ENCODE measurements around the gene HOXC13. TPM values are rescaled to one million over a fixed set of nuclear protein-coding genes. Genes with fewer than 3 reads are reported as not detected.

HOXC13 gene
- total RNA-seq, 2 donors from 2014 or later: not detected

- no peaks in the 10 kb centered on the region for H3K9me3 Mint-ChIP-seq
- ATAC-seq (replicated peaks in 1 of 2): no peak
- no peak for DNase-seq
- H3K4me1 Mint-ChIP-seq (ENCODE audit: low read depth): peaks cover 17% of the 10 kb centered on the region
- H3K4me3 Mint-ChIP-seq: no peak overlapping the region
- H3K27me3 Mint-ChIP-seq (ENCODE audit: low read depth): peaks cover 99% of the 10 kb centered on the region
- no peak overlapping the region for H3K27ac Mint-ChIP-seq
- H3K36me3 Mint-ChIP-seq (ENCODE audit: insufficient read depth in 2 of 2): peaks cover 0 to 7% of the 10 kb centered on the region in 2 donors
These were observed 7.9 kb upstream of the HOXC13 start for GRCh38 chr12:53930591-53931255.

DNA sequence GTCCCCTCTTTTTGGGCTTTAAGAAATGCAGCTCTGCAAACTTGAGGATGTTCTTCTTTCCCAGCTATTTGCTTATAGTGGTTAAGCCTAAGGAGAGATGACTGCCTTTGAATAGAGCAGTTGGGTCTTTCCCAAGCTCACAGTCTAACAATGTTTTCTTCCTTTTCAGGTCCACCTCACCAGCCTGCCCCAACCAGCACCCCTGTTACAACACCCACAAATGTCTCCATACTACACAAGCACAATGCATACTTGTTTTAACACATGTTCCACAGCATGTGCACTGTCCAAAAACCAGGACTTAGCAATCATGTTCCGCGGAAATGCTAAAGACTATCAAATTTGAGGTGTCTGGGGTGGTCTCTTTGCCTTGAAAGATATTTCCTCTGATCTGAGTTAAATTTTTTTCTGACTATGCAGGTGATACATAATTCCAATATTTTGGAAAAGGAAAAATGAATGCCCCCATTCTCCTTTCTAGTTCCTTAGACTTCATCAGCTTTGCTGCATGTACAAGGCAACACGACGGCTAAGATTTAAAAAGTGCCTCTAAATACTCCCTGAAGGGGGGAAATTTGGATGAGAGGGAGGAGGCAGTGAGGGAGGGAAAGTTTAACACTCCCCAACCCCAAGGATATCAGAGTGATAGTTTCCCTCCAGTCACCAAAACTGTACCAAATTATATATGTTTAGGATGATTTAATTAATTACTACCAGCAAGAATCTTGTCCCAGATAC, 6.6 kb upstream of the HOXC13 start:
- Mint-ChIP-seq H3K4me3 (no peak overlapping the region), H3K27me3 (ENCODE audit: low read depth) (peaks cover 99% of the 10 kb centered on the region), H3K4me1 (ENCODE audit: low read depth) (peaks cover 21% of the 10 kb centered on the region), H3K36me3 (ENCODE audit: insufficient read depth in 2 of 2) (peaks cover 0 to 8% of the 10 kb centered on the region in 2 donors), H3K9me3 (no peaks in the 10 kb centered on the region), H3K27ac (no peak overlapping the region)
- DNase-seq (no peak), ATAC-seq (replicated peaks in 1 of 2) (no peak)

- peaks cover 100% of the 10 kb centered on the region for H3K27me3 Mint-ChIP-seq (ENCODE audit: low read depth)
- no peak overlapping the region for H3K4me3 Mint-ChIP-seq
- DNase-seq (no peak), ATAC-seq (replicated peaks in 1 of 2) (no peak)
- no peaks in the 10 kb centered on the region for H3K9me3 Mint-ChIP-seq
- H3K27ac Mint-ChIP-seq: peak overlapping the region; percentile 10
- H3K36me3 Mint-ChIP-seq (ENCODE audit: insufficient read depth in 2 of 2): peaks cover 0 to 6% of the 10 kb centered on the region in 2 donors
- H3K4me1 Mint-ChIP-seq (ENCODE audit: low read depth): peaks cover 26% of the 10 kb centered on the region
These were observed 5.7 kb upstream of the HOXC13 start for GRCh38 chr12:53932915-53933314.

- Mint-ChIP-seq H3K4me1 (ENCODE audit: low read depth) (peaks cover 26% of the 10 kb centered on the region), H3K27me3 (ENCODE audit: low read depth) (peaks cover 92% of the 10 kb centered on the region), H3K4me3 (peak overlapping the region; percentile 53 to 70), H3K36me3 (ENCODE audit: insufficient read depth in 2 of 2) (peaks cover 0 to 1% of the 10 kb centered on the region in 2 donors), H3K9me3 (no peaks in the 10 kb centered on the region), H3K27ac (no peak overlapping the region)
- ATAC-seq (replicated peaks in 1 of 2): no peak
- DNase-seq: no peak
These were observed 3.0 kb upstream of the HOXC13 start for GRCh38 chr12:53935383-53936341.

GRCh38 chr12:53937099-53937498, 1.5 kb upstream of the HOXC13 start:
- no peak overlapping the region for H3K27ac Mint-ChIP-seq
- no peak for DNase-seq
- no peak overlapping the region for H3K4me3 Mint-ChIP-seq
- peaks cover 0 to 1% of the 10 kb centered on the region in 2 donors for H3K36me3 Mint-ChIP-seq (ENCODE audit: insufficient read depth in 2 of 2)
- peaks cover 92% of the 10 kb centered on the region for H3K27me3 Mint-ChIP-seq (ENCODE audit: low read depth)
- peaks cover 26% of the 10 kb centered on the region for H3K4me1 Mint-ChIP-seq (ENCODE audit: low read depth)
- no peak for ATAC-seq (replicated peaks in 1 of 2)
- H3K9me3 Mint-ChIP-seq: no peaks in the 10 kb centered on the region

GRCh38 chr12:53937596-53938325, 870 bp upstream of the HOXC13 start:
- peak overlapping the region; percentile 39 to 67 for H3K4me3 Mint-ChIP-seq
- H3K36me3 Mint-ChIP-seq (ENCODE audit: insufficient read depth in 2 of 2): peaks cover 0 to 1% of the 10 kb centered on the region in 2 donors
- ATAC-seq (replicated peaks in 1 of 2): no peak
- H3K27ac Mint-ChIP-seq: no peak overlapping the region
- H3K4me1 Mint-ChIP-seq (ENCODE audit: low read depth): peaks cover 26% of the 10 kb centered on the region
- no peak for DNase-seq
- H3K27me3 Mint-ChIP-seq (ENCODE audit: low read depth): peaks cover 92% of the 10 kb centered on the region
- H3K9me3 Mint-ChIP-seq: no peaks in the 10 kb centered on the region

DNA sequence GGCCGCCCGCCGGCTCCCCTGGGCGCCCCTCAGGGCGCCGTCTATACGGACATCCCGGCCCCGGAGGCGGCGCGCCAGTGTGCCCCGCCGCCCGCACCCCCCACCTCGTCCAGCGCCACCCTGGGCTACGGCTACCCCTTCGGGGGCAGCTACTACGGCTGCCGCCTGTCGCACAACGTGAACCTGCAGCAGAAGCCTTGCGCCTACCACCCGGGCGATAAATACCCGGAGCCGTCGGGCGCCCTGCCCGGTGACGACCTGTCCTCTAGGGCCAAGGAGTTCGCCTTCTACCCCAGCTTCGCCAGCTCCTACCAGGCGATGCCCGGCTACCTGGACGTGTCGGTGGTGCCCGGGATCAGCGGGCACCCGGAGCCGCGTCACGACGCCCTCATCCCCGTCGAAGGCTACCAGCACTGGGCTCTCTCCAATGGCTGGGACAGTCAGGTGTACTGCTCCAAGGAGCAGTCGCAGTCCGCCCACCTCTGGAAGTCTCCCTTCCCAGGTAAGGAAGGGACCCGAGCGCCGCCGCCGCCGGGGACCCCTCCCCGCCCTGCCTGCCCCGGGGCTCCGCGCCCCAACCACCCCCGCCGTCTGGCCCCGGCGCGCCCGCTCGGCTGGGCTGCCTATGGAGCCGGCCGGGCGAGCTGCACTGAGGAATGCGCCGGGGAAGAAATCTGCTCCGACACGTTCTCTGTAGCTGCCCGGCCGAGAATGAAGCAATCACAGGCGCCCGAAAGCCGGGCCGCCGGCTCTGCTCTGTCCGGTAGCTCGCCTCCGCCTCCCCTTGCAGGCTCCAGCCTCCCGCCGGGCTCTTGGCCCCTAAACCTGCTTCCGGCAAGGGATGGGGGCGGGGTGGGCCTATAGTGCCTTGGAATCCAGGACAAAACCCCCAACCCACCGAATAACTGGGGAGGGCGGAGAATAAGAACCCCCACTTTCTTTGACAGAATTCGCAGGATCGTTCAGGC, 794 bp downstream of the HOXC13 start:
- H3K36me3 Mint-ChIP-seq (ENCODE audit: insufficient read depth in 2 of 2): peaks cover 0 to 1% of the 10 kb centered on the region in 2 donors
- H3K27ac Mint-ChIP-seq: no peak overlapping the region
- H3K4me1 Mint-ChIP-seq (ENCODE audit: low read depth): peaks cover 26% of the 10 kb centered on the region
- peaks cover 92% of the 10 kb centered on the region for H3K27me3 Mint-ChIP-seq (ENCODE audit: low read depth)
- ATAC-seq (replicated peaks in 1 of 2) (peak in 1 of 2 donors; percentile 5), DNase-seq (no peak)
- peak overlapping the region in 1 of 2 donors; percentile 46 for H3K4me3 Mint-ChIP-seq
- H3K9me3 Mint-ChIP-seq: no peaks in the 10 kb centered on the region

GRCh38 chr12:53940443-53941014, 1.9 kb downstream of the HOXC13 start:
- no peaks in the 10 kb centered on the region for H3K9me3 Mint-ChIP-seq
- peaks cover 0 to 1% of the 10 kb centered on the region in 2 donors for H3K36me3 Mint-ChIP-seq (ENCODE audit: insufficient read depth in 2 of 2)
- H3K4me1 Mint-ChIP-seq (ENCODE audit: low read depth): peaks cover 25% of the 10 kb centered on the region
- ATAC-seq (replicated peaks in 1 of 2) (no peak), DNase-seq (no peak)
- no peak overlapping the region for H3K4me3 Mint-ChIP-seq
- H3K27ac Mint-ChIP-seq: no peak overlapping the region
- peaks cover 92% of the 10 kb centered on the region for H3K27me3 Mint-ChIP-seq (ENCODE audit: low read depth)

GRCh38 chr12:53941187-53941586, 2.6 kb downstream of the HOXC13 start:
- DNase-seq: no peak
- peaks cover 92% of the 10 kb centered on the region for H3K27me3 Mint-ChIP-seq (ENCODE audit: low read depth)
- no peak overlapping the region for H3K4me3 Mint-ChIP-seq
- ATAC-seq (replicated peaks in 1 of 2): no peak
- H3K4me1 Mint-ChIP-seq (ENCODE audit: low read depth): peaks cover 22% of the 10 kb centered on the region
- no peaks in the 10 kb centered on the region for H3K9me3 Mint-ChIP-seq
- peaks cover 0 to 1% of the 10 kb centered on the region in 2 donors for H3K36me3 Mint-ChIP-seq (ENCODE audit: insufficient read depth in 2 of 2)
- no peak overlapping the region for H3K27ac Mint-ChIP-seq

DNA sequence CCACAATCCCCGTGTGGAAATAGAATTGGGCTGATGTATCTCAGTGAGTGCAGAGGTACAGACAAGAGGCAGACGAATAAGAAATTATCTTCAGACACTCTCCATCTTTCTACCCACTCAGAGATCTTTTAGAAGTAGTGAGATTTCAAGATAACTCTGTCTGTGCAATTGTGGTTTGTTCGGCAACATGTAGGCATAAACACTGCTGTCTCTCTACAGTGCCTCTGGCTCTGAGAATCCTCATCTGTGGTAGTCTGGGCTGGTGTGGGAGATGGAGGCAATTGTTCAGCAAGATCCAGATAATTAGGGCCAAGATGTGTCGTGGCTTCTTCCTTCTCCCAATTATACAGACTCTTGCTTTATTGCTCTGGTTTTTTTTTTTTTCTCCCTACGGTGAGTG, 3.1 kb downstream of the HOXC13 start:
- Mint-ChIP-seq H3K36me3 (ENCODE audit: insufficient read depth in 2 of 2) (peaks cover 0 to 1% of the 10 kb centered on the region in 2 donors), H3K27me3 (ENCODE audit: low read depth) (peaks cover 92% of the 10 kb centered on the region), H3K9me3 (no peaks in the 10 kb centered on the region), H3K4me1 (ENCODE audit: low read depth) (peaks cover 22% of the 10 kb centered on the region), H3K4me3 (no peak overlapping the region), H3K27ac (no peak overlapping the region)
- ATAC-seq (replicated peaks in 1 of 2) (no peak), DNase-seq (no peak)

GRCh38 chr12:53942467-53942997, 3.9 kb downstream of the HOXC13 start:
- H3K27ac Mint-ChIP-seq: no peak overlapping the region
- no peak for ATAC-seq (replicated peaks in 1 of 2)
- no peak for DNase-seq
- H3K9me3 Mint-ChIP-seq: no peaks in the 10 kb centered on the region
- no peak overlapping the region for H3K4me3 Mint-ChIP-seq
- no peaks in the 10 kb centered on the region for H3K36me3 Mint-ChIP-seq (ENCODE audit: insufficient read depth in 2 of 2)
- peaks cover 92% of the 10 kb centered on the region for H3K27me3 Mint-ChIP-seq (ENCODE audit: low read depth)
- peaks cover 17% of the 10 kb centered on the region for H3K4me1 Mint-ChIP-seq (ENCODE audit: low read depth)

Measured in activated T-cell treated with anti-CD3 and anti-CD28 coated beads, Interleukin-2, amount 50 U/mL, for 72 hours (primary cell).